ENCODE data around the gene FOSL2.

GRCh38 chr2:28420722-28421121 lies 28.1 kb downstream of the FOSL2 start:
- TF ChIP-seq, protein P1, sequence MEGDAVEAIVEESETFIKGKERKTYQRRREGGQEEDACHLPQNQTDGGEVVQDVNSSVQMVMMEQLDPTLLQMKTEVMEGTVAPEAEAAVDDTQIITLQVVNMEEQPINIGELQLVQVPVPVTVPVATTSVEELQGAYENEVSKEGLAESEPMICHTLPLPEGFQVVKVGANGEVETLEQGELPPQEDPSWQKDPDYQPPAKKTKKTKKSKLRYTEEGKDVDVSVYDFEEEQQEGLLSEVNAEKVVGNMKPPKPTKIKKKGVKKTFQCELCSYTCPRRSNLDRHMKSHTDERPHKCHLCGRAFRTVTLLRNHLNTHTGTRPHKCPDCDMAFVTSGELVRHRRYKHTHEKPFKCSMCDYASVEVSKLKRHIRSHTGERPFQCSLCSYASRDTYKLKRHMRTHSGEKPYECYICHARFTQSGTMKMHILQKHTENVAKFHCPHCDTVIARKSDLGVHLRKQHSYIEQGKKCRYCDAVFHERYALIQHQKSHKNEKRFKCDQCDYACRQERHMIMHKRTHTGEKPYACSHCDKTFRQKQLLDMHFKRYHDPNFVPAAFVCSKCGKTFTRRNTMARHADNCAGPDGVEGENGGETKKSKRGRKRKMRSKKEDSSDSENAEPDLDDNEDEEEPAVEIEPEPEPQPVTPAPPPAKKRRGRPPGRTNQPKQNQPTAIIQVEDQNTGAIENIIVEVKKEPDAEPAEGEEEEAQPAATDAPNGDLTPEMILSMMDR (IDR thresholded peaks at IDR 0.05), result no peak
- TF ChIP-seq ZFX (IDR thresholded peaks at IDR 0.05; ENCODE audit: borderline replicate concordance), result no peak

Data from 22Rv1 (cell line).